ENCODE data around the gene FOXS1. TPM values are rescaled to one million over a fixed set of nuclear protein-coding genes. Genes with fewer than 3 reads are reported as not detected.

The FOXS1 gene
- total and polyA plus RNA-seq, 2 experiments from 2014 or later: 0.26 TPM; not detected in 1

DNA sequence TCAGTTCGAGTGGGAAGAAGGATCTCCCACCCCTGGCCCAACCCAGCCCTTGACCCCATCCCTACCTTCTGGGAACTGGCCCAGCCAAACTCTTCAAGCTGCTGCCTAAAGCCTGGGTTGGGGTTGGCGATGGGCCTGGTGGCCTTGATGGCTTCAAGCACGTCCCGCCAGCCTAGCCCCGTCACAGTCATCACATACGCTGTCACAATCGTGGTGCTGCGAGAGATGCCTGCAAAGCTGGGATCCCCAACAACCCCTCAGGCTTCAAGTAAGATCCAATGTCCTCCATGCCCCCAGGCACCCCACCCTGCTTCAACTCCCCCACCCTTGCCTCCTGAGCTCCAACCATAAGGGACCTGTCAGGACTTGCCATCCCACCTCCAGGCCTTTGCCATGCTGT, 17.1 kb upstream of the FOXS1 start:
- H3K4me1 Mint-ChIP-seq: peaks cover 11% of the 10 kb centered on the region; the same call in 2 of the 3 replicates
- H3K27me3 Mint-ChIP-seq (ENCODE audit: insufficient read depth, low read depth, poor library complexity): peaks cover 30% of the 10 kb centered on the region
- Histone ChIP-seq H3K4me3 (peak overlapping the region; percentile 98), H3K36me3 (ENCODE audit: insufficient read depth) (no peaks in the 10 kb centered on the region), H3K4me1 (ENCODE audit: insufficient read depth) (peaks cover 21% of the 10 kb centered on the region; the same call in 1 of the 2 replicates), H3K27me3 (ENCODE audit: insufficient read depth) (peaks cover 50% of the 10 kb centered on the region), H3K4me2 (peak overlapping the region; percentile 100), H3F3A (replicated peaks; ENCODE audit: low read depth) (peaks cover 26% of the 10 kb centered on the region), H2AFZ (peak overlapping the region; percentile 72; the same call in 1 of the 2 replicates), H3K79me2 (replicated peaks; ENCODE audit: insufficient read depth) (no peaks in the 10 kb centered on the region), H3K9me2 (ENCODE audit: insufficient read depth) (no peaks in the 10 kb centered on the region), H4K20me1 (replicated peaks; ENCODE audit: insufficient read depth) (no peaks in the 10 kb centered on the region; the same call in none of the 2 replicates), H3K27ac (ENCODE audit: low read depth) (no peak overlapping the region)
- H3K9me3 Mint-ChIP-seq: peaks cover 43% of the 10 kb centered on the region; the same call in 2 of the 3 replicates
- no peak for TF ChIP-seq ZNF114 (CRISPR knock-in tag; IDR thresholded peaks at IDR 0.05)
- TF ChIP-seq EZH2phosphoT487 (IDR thresholded peaks at IDR 0.05; ENCODE audit: unreplicated experiment): no peak
- no peak for TF ChIP-seq STAT1 (IDR thresholded peaks at IDR 0.05; ENCODE audit: unreplicated experiment)
- no peak for TF ChIP-seq ZNF331 (CRISPR knock-in tag; IDR thresholded peaks at IDR 0.05; ENCODE audit: low read depth)
- TF ChIP-seq, protein P1, sequence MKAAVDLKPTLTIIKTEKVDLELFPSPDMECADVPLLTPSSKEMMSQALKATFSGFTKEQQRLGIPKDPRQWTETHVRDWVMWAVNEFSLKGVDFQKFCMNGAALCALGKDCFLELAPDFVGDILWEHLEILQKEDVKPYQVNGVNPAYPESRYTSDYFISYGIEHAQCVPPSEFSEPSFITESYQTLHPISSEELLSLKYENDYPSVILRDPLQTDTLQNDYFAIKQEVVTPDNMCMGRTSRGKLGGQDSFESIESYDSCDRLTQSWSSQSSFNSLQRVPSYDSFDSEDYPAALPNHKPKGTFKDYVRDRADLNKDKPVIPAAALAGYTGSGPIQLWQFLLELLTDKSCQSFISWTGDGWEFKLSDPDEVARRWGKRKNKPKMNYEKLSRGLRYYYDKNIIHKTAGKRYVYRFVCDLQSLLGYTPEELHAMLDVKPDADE (IDR thresholded peaks at IDR 0.05): no peak
- TF ChIP-seq, protein P2, sequence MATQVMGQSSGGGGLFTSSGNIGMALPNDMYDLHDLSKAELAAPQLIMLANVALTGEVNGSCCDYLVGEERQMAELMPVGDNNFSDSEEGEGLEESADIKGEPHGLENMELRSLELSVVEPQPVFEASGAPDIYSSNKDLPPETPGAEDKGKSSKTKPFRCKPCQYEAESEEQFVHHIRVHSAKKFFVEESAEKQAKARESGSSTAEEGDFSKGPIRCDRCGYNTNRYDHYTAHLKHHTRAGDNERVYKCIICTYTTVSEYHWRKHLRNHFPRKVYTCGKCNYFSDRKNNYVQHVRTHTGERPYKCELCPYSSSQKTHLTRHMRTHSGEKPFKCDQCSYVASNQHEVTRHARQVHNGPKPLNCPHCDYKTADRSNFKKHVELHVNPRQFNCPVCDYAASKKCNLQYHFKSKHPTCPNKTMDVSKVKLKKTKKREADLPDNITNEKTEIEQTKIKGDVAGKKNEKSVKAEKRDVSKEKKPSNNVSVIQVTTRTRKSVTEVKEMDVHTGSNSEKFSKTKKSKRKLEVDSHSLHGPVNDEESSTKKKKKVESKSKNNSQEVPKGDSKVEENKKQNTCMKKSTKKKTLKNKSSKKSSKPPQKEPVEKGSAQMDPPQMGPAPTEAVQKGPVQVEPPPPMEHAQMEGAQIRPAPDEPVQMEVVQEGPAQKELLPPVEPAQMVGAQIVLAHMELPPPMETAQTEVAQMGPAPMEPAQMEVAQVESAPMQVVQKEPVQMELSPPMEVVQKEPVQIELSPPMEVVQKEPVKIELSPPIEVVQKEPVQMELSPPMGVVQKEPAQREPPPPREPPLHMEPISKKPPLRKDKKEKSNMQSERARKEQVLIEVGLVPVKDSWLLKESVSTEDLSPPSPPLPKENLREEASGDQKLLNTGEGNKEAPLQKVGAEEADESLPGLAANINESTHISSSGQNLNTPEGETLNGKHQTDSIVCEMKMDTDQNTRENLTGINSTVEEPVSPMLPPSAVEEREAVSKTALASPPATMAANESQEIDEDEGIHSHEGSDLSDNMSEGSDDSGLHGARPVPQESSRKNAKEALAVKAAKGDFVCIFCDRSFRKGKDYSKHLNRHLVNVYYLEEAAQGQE (IDR thresholded peaks at IDR 0.05; ENCODE audit: unreplicated experiment): no peak
- TF ChIP-seq POLR2AphosphoS5 (IDR thresholded peaks at IDR 0.05; ENCODE audit: low read depth): no peak
- TF ChIP-seq ZNF462 (CRISPR knock-in tag; IDR thresholded peaks at IDR 0.05): no peak
- TF ChIP-seq EZH2 (IDR thresholded peaks at IDR 0.05; ENCODE audit: low read depth, unreplicated experiment): no peak
- no peak for TF ChIP-seq CREB1 (CRISPR knock-in tag; IDR thresholded peaks at IDR 0.05; ENCODE audit: low read depth)
- TF ChIP-seq NANOG (IDR thresholded peaks at IDR 0.05; ENCODE audit: borderline replicate concordance): no peak
- TF ChIP-seq JUNB (IDR thresholded peaks at IDR 0.05; ENCODE audit: unreplicated experiment): no peak
- TF ChIP-seq, protein P3, sequence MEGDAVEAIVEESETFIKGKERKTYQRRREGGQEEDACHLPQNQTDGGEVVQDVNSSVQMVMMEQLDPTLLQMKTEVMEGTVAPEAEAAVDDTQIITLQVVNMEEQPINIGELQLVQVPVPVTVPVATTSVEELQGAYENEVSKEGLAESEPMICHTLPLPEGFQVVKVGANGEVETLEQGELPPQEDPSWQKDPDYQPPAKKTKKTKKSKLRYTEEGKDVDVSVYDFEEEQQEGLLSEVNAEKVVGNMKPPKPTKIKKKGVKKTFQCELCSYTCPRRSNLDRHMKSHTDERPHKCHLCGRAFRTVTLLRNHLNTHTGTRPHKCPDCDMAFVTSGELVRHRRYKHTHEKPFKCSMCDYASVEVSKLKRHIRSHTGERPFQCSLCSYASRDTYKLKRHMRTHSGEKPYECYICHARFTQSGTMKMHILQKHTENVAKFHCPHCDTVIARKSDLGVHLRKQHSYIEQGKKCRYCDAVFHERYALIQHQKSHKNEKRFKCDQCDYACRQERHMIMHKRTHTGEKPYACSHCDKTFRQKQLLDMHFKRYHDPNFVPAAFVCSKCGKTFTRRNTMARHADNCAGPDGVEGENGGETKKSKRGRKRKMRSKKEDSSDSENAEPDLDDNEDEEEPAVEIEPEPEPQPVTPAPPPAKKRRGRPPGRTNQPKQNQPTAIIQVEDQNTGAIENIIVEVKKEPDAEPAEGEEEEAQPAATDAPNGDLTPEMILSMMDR (conservative IDR thresholded peaks at IDR 0.05; ENCODE audit: low read depth in 2 of 2): no peak
- H3K36me3 Mint-ChIP-seq (ENCODE audit: low read depth): no peaks in the 10 kb centered on the region; the same call in 2 of the 3 replicates
- peak overlapping the region; percentile 84 for H3K4me3 Mint-ChIP-seq
- DNase-seq (ENCODE audit: low spot score): no peak
- H3K27ac Mint-ChIP-seq: no peak overlapping the region
- no peak for ATAC-seq
